HL-60 (cell line): ENCODE results near the gene CDH3.
"Not testable (repeated sequence)": the region's sequence is repeated elsewhere in the genome, so short reads cannot be mapped to it uniquely, and the experiment has no call there.

ENCODE experiments used
- DNase-seq, 2 experiments: peaks; one replicate each; pipeline ENCODE4 v3.0.0-alpha.2; 2010 to 2020; ENCODE audit warnings: low read depth in 1 of 2, low spot score in 1 of 2
- H3K27ac ChIP-seq: fragments of 250-450 bp; sonication (Bioruptor Pico); replicated peaks from 2 replicates; pipeline ENCODE4 v1.5.1; 2020; ENCODE audit warnings: mild to moderate bottlenecking, moderate library complexity
- H3K27me3 ChIP-seq: fragments of 250-450 bp; sonication (Bioruptor Pico); 2 replicates; pipeline ENCODE4 v1.5.1; 2021; ENCODE audit warnings: mild to moderate bottlenecking, moderate library complexity; ENCODE audit not compliant: insufficient read depth, poor library complexity, severe bottlenecking
- H3K4me3 ChIP-seq: replicated peaks from 2 replicates; pipeline ENCODE4 v1.5.1; 2011; ENCODE audit warnings: mild to moderate bottlenecking, control low read depth, low read length; ENCODE audit not compliant: insufficient read depth
- CTCF ChIP-seq: IDR thresholded peaks from one replicate; pipeline ENCODE4 v1.5.1; 2011; ENCODE audit warnings: low read length, control low read depth, inconsistent platforms; ENCODE audit not compliant: insufficient read depth
- GABPA ChIP-seq: IDR thresholded peaks from 2 replicates; pipeline ENCODE4 v1.6.1; 2012; ENCODE audit warnings: low read depth
- POLR2AphosphoS5 ChIP-seq: IDR thresholded peaks from 2 replicates; pipeline ENCODE4 v1.6.1; 2012; ENCODE audit warnings: low read depth
- REST ChIP-seq: IDR thresholded peaks from 2 replicates; pipeline ENCODE4 v1.6.1; 2012; ENCODE audit warnings: low read depth; ENCODE audit not compliant: insufficient replicate concordance
- SPI1 ChIP-seq: IDR thresholded peaks from 2 replicates; pipeline ENCODE4 v1.6.1; 2012; ENCODE audit warnings: low read depth, mild to moderate bottlenecking, borderline replicate concordance

CDH3 gene

GRCh38 chr16:68711421-68712139, 66.5 kb downstream of the CDH3 start:
- H3K27me3 ChIP-seq, result no peaks in the 10 kb centered on the region
- TF ChIP-seq POLR2AphosphoS5 (peak; percentile 86), REST (no peak), SPI1 (peak; percentile 99)
- H3K27ac ChIP-seq, result peak overlapping the region; percentile 84
- H3K4me3 ChIP-seq, result peak overlapping the region; percentile 20
- peak; percentile 87 to 90 for DNase-seq

- TF ChIP-seq REST, result no peak
- TF ChIP-seq SPI1, result no peak
- TF ChIP-seq GABPA, result no peak
- no peak for TF ChIP-seq CTCF
- TF ChIP-seq POLR2AphosphoS5, result no peak
- Histone ChIP-seq H3K27me3 (no peaks in the 10 kb centered on the region), H3K27ac (no peak overlapping the region), H3K4me3 (no peak overlapping the region)
- no peak for DNase-seq
These were observed 68.3 kb downstream of the CDH3 start for GRCh38 chr16:68713361-68713760.

- no peaks in the 10 kb centered on the region for H3K27me3 ChIP-seq
- no peak overlapping the region for H3K27ac ChIP-seq
- TF ChIP-seq REST, result no peak
- TF ChIP-seq CTCF, result no peak
- no peak for TF ChIP-seq SPI1
- no peak for TF ChIP-seq GABPA
- TF ChIP-seq POLR2AphosphoS5, result no peak
- peak in 1 of 2 experiments; percentile 11 for DNase-seq
- H3K4me3 ChIP-seq, result no peak overlapping the region
These were observed 70.4 kb downstream of the CDH3 start for GRCh38 chr16:68715471-68715870.

- not testable (repeated sequence) for DNase-seq, H3K27me3 ChIP-seq, H3K27ac ChIP-seq, H3K4me3 ChIP-seq
These were observed 71.4 kb downstream of the CDH3 start for GRCh38 chr16:68716516-68716915.
